GM12892 (cell line): ENCODE data around the gene PFN1.

Experiments used
- POLR2A ChIP-seq: IDR thresholded peaks from 2 replicates; pipeline ENCODE4 v1.6.1; 2011; ENCODE audit warnings: low read depth, low read length, control low read depth
- POLR2AphosphoS5 ChIP-seq: IDR thresholded peaks from 2 replicates; pipeline ENCODE4 v1.6.1; 2011; ENCODE audit warnings: low read depth, low read length, control low read depth
- TAF1 ChIP-seq: IDR thresholded peaks from 2 replicates; pipeline ENCODE4 v1.6.1; 2011; ENCODE audit warnings: low read depth, mild to moderate bottlenecking, control low read depth, low read length, borderline replicate concordance

DNA sequence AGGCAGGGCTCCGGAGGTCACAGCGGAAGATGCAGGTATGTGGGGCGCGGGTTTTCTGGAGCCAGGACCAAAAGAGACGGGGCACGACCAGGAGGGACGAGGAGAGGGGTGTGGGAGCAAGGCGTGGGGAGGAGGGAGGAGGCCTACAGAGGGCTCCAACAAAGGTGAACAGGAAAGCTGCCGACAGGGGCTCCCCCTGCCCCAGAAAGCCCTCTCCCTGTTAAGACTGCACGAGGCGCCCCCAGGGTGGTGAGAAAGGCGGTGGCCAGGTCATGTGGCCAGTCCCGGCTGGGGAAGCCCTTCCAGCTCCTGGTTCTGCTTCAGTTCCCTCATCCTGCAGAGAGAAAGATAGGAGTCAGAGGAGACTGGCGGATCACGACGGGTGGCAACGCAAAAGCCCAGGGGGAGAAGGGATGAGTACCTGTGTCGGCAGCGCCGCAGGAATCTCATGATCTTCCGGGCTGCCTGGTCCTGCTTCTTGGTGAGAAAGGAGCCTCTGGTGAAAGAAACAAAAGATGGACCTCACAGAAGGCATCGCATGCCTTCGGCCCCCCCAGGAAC is 20.2 kb upstream of the PFN1 start:
- TF ChIP-seq POLR2AphosphoS5 (no peak), TAF1 (no peak), POLR2A (no peak)
